SJCRH30 (cell line): Measurements from ENCODE around the gene GRK6. TPM values are rescaled to one million over a fixed set of nuclear protein-coding genes. Genes with fewer than 3 reads are reported as not detected.
A peak's percentile ranks its signal among the peaks of the same experiment; 100 is the strongest.

Experiments
- DNase-seq, 2 experiments: peaks; one replicate each; pipeline ENCODE4 v3.0.0-alpha.2; 2015 to 2020
- H3K27ac ChIP-seq: fragments of 250-450 bp; sonication (Bioruptor Pico); 2 replicates; pipeline ENCODE4 v1.5.1; 2020; ENCODE audit warnings: mild to moderate bottlenecking, moderate library complexity
- H3K27me3 ChIP-seq: fragments of 250-450 bp; sonication (Bioruptor Pico); 2 replicates; pipeline ENCODE4 v1.5.1; 2020; ENCODE audit warnings: mild to moderate bottlenecking, moderate library complexity
- H3K36me3 ChIP-seq: fragments of 250-450 bp; sonication (Bioruptor Pico); 2 replicates; pipeline ENCODE4 v1.5.1; 2020; ENCODE audit warnings: mild to moderate bottlenecking, moderate library complexity
- H3K4me1 ChIP-seq: fragments of 250-450 bp; sonication (Bioruptor Pico); 2 replicates; pipeline ENCODE4 v1.5.1; 2020; ENCODE audit warnings: mild to moderate bottlenecking, moderate library complexity
- H3K4me3 ChIP-seq: fragments of 250-450 bp; sonication (Bioruptor Pico); 2 replicates; pipeline ENCODE4 v1.5.1; 2020; ENCODE audit warnings: mild to moderate bottlenecking, moderate library complexity
- H3K9me3 ChIP-seq: fragments of 250-450 bp; sonication (Bioruptor Pico); replicated peaks from 2 replicates; pipeline ENCODE4 v1.5.1; 2020; ENCODE audit warnings: mild to moderate bottlenecking, moderate library complexity
- total RNA-seq: library from RNA; depleted of rRNA; stranded (reverse); fragments of >200 nt; shearing (Covaris generic); gene quantifications from 2 replicates; pipeline ENCODE4 v1.2.3, GENCODE V29; 2014

GRK6 gene
- total RNA-seq, 1 experiment from 2014 or later = 48.4 TPM

GRCh38 chr5:177456976-177457851 lies 30.7 kb downstream of the GRK6 start:
- peak; percentile 92 to 93 for DNase-seq
- Histone ChIP-seq H3K36me3 (peaks cover 64% of the 10 kb centered on the region), H3K9me3 (no peaks in the 10 kb centered on the region), H3K4me3 (no peak overlapping the region), H3K4me1 (no peaks in the 10 kb centered on the region), H3K27ac (no peak overlapping the region), H3K27me3 (no peaks in the 10 kb centered on the region)

GRCh38 chr5:177457852-177458681 lies 31.6 kb downstream of the GRK6 start:
- Histone ChIP-seq H3K9me3 (no peaks in the 10 kb centered on the region), H3K27me3 (no peaks in the 10 kb centered on the region), H3K36me3 (peaks cover 69% of the 10 kb centered on the region), H3K4me1 (no peaks in the 10 kb centered on the region), H3K4me3 (no peak overlapping the region), H3K27ac (no peak overlapping the region)
- DNase-seq = no peak

- Histone ChIP-seq H3K4me1 (no peaks in the 10 kb centered on the region), H3K27me3 (no peaks in the 10 kb centered on the region), H3K9me3 (no peaks in the 10 kb centered on the region), H3K27ac (no peak overlapping the region), H3K36me3 (peaks cover 77% of the 10 kb centered on the region), H3K4me3 (no peak overlapping the region)
- no peak for DNase-seq
Measured at GRCh38 chr5:177458912-177459350, 32.5 kb downstream of the GRK6 start.

GRCh38 chr5:177459357-177459756 lies 32.9 kb downstream of the GRK6 start:
- Histone ChIP-seq H3K27me3 (no peaks in the 10 kb centered on the region), H3K27ac (no peak overlapping the region), H3K36me3 (peaks cover 81% of the 10 kb centered on the region), H3K9me3 (no peaks in the 10 kb centered on the region), H3K4me1 (no peaks in the 10 kb centered on the region), H3K4me3 (no peak overlapping the region)
- no peak for DNase-seq

- no peak overlapping the region for H3K27ac ChIP-seq
- DNase-seq = no peak
- no peaks in the 10 kb centered on the region for H3K4me1 ChIP-seq
Measured at GRCh38 chr5:177459819-177460628, 33.5 kb downstream of the GRK6 start.

GRCh38 chr5:177462021-177462670 lies 35.7 kb downstream of the GRK6 start:
- no peaks in the 10 kb centered on the region for H3K27me3 ChIP-seq
- DNase-seq = no peak
- H3K27ac ChIP-seq = no peak overlapping the region
- H3K36me3 ChIP-seq = peaks cover 94% of the 10 kb centered on the region
- H3K9me3 ChIP-seq = 0 out of 2 replicates have a peak, but pooled peaks cover 3% of the 10 kb centered on the region
- no peaks in the 10 kb centered on the region for H3K4me1 ChIP-seq
- no peak overlapping the region for H3K4me3 ChIP-seq

More at GRCh38 chr5:177459819-177460628, 33.5 kb downstream of the GRK6 start:
- Histone ChIP-seq H3K4me3 (no peak overlapping the region), H3K9me3 (no peaks in the 10 kb centered on the region), H3K27me3 (no peaks in the 10 kb centered on the region), H3K36me3 (peaks cover 88% of the 10 kb centered on the region)

- H3K27ac ChIP-seq = no peak overlapping the region
- H3K4me3 ChIP-seq = no peak overlapping the region
- H3K9me3 ChIP-seq = 0 out of 2 replicates have a peak, but pooled peaks cover 3% of the 10 kb centered on the region
- no peak for DNase-seq
- H3K27me3 ChIP-seq = no peaks in the 10 kb centered on the region
- peaks cover 6% of the 10 kb centered on the region for H3K4me1 ChIP-seq
- H3K36me3 ChIP-seq = peaks cover 92% of the 10 kb centered on the region
Measured at GRCh38 chr5:177465044-177465443, 38.6 kb downstream of the GRK6 start.

GRCh38 chr5:177466861-177467260 lies 40.4 kb downstream of the GRK6 start:
- Histone ChIP-seq H3K27ac (no peak overlapping the region), H3K36me3 (peaks cover 95% of the 10 kb centered on the region), H3K27me3 (no peaks in the 10 kb centered on the region), H3K4me3 (no peak overlapping the region), H3K9me3 (0 out of 2 replicates have a peak, but pooled peaks cover 3% of the 10 kb centered on the region), H3K4me1 (peaks cover 24% of the 10 kb centered on the region)
- DNase-seq = no peak

GRCh38 chr5:177467436-177467835 lies 41.0 kb downstream of the GRK6 start:
- no peaks in the 10 kb centered on the region for H3K27me3 ChIP-seq
- no peak overlapping the region for H3K4me3 ChIP-seq
- DNase-seq = no peak
- H3K27ac ChIP-seq = no peak overlapping the region
- 0 out of 2 replicates have a peak, but pooled peaks cover 3% of the 10 kb centered on the region for H3K9me3 ChIP-seq
- H3K4me1 ChIP-seq = peaks cover 27% of the 10 kb centered on the region
- peaks cover 96% of the 10 kb centered on the region for H3K36me3 ChIP-seq

GRCh38 chr5:177468329-177468684 lies 41.8 kb downstream of the GRK6 start:
- H3K27ac ChIP-seq = no peak overlapping the region

GRCh38 chr5:177468685-177469628 lies 42.5 kb downstream of the GRK6 start:
- Histone ChIP-seq H3K9me3 (0 out of 2 replicates have a peak, but pooled peaks cover 3% of the 10 kb centered on the region), H3K4me3 (no peak overlapping the region), H3K36me3 (peaks cover 82% of the 10 kb centered on the region), H3K27me3 (no peaks in the 10 kb centered on the region), H3K27ac (no peak overlapping the region; the same call in 1 of the 2 replicates), H3K4me1 (peaks cover 28% of the 10 kb centered on the region)
- DNase-seq = no peak

More at GRCh38 chr5:177468329-177468684, 41.8 kb downstream of the GRK6 start:
- H3K9me3 ChIP-seq = 0 out of 2 replicates have a peak, but pooled peaks cover 3% of the 10 kb centered on the region
- no peak overlapping the region for H3K4me3 ChIP-seq
- no peaks in the 10 kb centered on the region for H3K27me3 ChIP-seq
- peaks cover 27% of the 10 kb centered on the region for H3K4me1 ChIP-seq
- peaks cover 89% of the 10 kb centered on the region for H3K36me3 ChIP-seq
- no peak for DNase-seq

GRCh38 chr5:177469750-177470525 lies 43.5 kb downstream of the GRK6 start:
- H3K9me3 ChIP-seq = 0 out of 2 replicates have a peak, but pooled peaks cover 3% of the 10 kb centered on the region
- H3K27me3 ChIP-seq = no peaks in the 10 kb centered on the region
- H3K4me3 ChIP-seq = no peak overlapping the region
- peak overlapping the region; percentile 51 for H3K27ac ChIP-seq
- peaks cover 73% of the 10 kb centered on the region for H3K36me3 ChIP-seq
- peak in 1 of 2 experiments; percentile 65 for DNase-seq
- peaks cover 31% of the 10 kb centered on the region for H3K4me1 ChIP-seq
